ENCODE results near the gene ZNF207.

DNA sequence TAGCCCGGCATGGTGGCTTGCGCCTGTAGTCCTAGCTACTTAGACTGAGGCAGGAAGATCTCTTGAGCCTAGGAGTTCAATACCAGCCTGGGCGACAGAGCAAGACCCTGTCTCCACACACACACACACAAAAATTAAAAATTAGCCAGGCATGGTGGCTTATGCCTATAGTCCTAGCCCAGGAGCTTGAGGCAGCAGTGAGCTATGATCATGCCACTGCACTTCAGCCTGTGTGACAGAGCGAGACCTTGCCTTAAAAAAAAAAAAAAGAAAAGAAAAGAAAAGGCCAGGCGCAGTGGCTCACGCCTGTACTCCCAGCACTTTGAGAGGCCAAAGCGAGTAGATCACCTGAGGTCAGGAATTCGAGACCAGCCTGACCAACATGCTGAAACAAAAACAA is 31.9 kb upstream of the ZNF207 start:
- TF ChIP-seq, protein P1, sequence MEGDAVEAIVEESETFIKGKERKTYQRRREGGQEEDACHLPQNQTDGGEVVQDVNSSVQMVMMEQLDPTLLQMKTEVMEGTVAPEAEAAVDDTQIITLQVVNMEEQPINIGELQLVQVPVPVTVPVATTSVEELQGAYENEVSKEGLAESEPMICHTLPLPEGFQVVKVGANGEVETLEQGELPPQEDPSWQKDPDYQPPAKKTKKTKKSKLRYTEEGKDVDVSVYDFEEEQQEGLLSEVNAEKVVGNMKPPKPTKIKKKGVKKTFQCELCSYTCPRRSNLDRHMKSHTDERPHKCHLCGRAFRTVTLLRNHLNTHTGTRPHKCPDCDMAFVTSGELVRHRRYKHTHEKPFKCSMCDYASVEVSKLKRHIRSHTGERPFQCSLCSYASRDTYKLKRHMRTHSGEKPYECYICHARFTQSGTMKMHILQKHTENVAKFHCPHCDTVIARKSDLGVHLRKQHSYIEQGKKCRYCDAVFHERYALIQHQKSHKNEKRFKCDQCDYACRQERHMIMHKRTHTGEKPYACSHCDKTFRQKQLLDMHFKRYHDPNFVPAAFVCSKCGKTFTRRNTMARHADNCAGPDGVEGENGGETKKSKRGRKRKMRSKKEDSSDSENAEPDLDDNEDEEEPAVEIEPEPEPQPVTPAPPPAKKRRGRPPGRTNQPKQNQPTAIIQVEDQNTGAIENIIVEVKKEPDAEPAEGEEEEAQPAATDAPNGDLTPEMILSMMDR (conservative IDR thresholded peaks at IDR 0.05 in 1 of 2, IDR thresholded peaks at IDR 0.05 in 1 of 2; ENCODE audit: extremely low read depth in 1 of 2, insufficient read depth in 1 of 2, low read depth in 1 of 2, low read length in 2 of 2), result no peak
- no peak for TF ChIP-seq EZH2 (IDR thresholded peaks at IDR 0.05; ENCODE audit: borderline replicate concordance, low read length)
